H1 (cell line): Measurements from ENCODE around the gene KCNK15. TPM values are rescaled to one million over a fixed set of nuclear protein-coding genes. Genes with fewer than 3 reads are reported as not detected.

Experiments
- CTCF ChIA-PET: fragments of 300-600 bp; sonication (Branson Sonifier 250); formaldehyde crosslinking; loops from one replicate; lab custom pipeline; 2021; ENCODE audit not compliant: partially characterized antibody; lab: Charles Lee
- POLR2A ChIA-PET: fragments of 300-600 bp; sonication (Branson Sonifier 250); formaldehyde crosslinking; loops from one replicate; lab custom pipeline; 2021; ENCODE audit warnings: inconsistent platforms; ENCODE audit not compliant: partially characterized antibody; lab: Charles Lee
- DNase-seq, 2 experiments: peaks; one replicate each; pipeline versions ENCODE4 v3.0.0 to v3.0.0-alpha.2; 2010 to 2022; ENCODE audit warnings: low spot score in 2 of 2, low read depth in 1 of 2, mixed read lengths in 1 of 2
- FAIRE-seq: peaks from 2 replicates; lab custom pipeline; 2011; peaks lifted over from hg19 to GRCh38; lab: Jason Lieb, UNC
- H2AFZ ChIP-seq: 2 replicates; pipeline ENCODE4 v1.8.1; 2012; ENCODE audit warnings: low read length, inconsistent platforms
- H2AK5ac ChIP-seq: 2 replicates; pipeline ENCODE4 v1.6.1; 2013; ENCODE audit warnings: low read depth, low read length
- H2BK120ac ChIP-seq: replicated peaks from 2 replicates; pipeline ENCODE3; 2013; ENCODE audit warnings: low read depth, low read length, inconsistent platforms
- H2BK12ac ChIP-seq: 2 replicates; pipeline ENCODE4 v1.6.1; 2013; ENCODE audit warnings: low read depth, low read length
- H2BK15ac ChIP-seq: 2 replicates; pipeline ENCODE4 v1.6.1; 2013; ENCODE audit warnings: low read length
- H2BK20ac ChIP-seq: 2 replicates; pipeline ENCODE4 v1.6.1; 2013; ENCODE audit warnings: low read length
- H2BK5ac ChIP-seq: 2 replicates; pipeline ENCODE4 v1.6.1; 2013; ENCODE audit warnings: low read depth, low read length
- H3K14ac ChIP-seq: 2 replicates; pipeline ENCODE4 v1.6.1; 2013; ENCODE audit warnings: inconsistent platforms; ENCODE audit not compliant: insufficient read length
- H3K18ac ChIP-seq: 2 replicates; pipeline ENCODE4 v1.6.1; 2013; ENCODE audit warnings: low read length; ENCODE audit errors: extremely low read depth
- H3K23ac ChIP-seq: 2 replicates; pipeline ENCODE4 v1.6.1; 2013; ENCODE audit warnings: inconsistent platforms; ENCODE audit not compliant: insufficient read length
- H3K23me2 ChIP-seq: 2 replicates; pipeline ENCODE4 v1.6.1; 2013; ENCODE audit warnings: low read depth, low read length
- H3K27ac ChIP-seq: 2 replicates; pipeline ENCODE4 v1.6.1; 2011; ENCODE audit warnings: low read depth, low read length, inconsistent platforms
- H3K27me3 ChIP-seq, 4 experiments: replicated peaks in 1 of 4; 1 replicate in 1 of 4; 2 replicates in 3 of 4; pipeline versions ENCODE4 v1.6.1 to v1.8.1; 2011 to 2013; ENCODE audit warnings: low read length in 3 of 4, mild to moderate bottlenecking in 3 of 4, inconsistent platforms in 2 of 4, mixed read lengths in 2 of 4, moderate library complexity in 1 of 4; ENCODE audit not compliant: control insufficient read depth in 3 of 4, insufficient read depth in 3 of 4; ENCODE audit errors: extremely low read depth in 1 of 4
- H3K36me3 ChIP-seq, 4 experiments: 2 replicates each; pipeline versions ENCODE4 v1.6.1 to v1.8.1; 2011 to 2013; ENCODE audit warnings: mild to moderate bottlenecking in 4 of 4, low read length in 3 of 4, moderate library complexity in 2 of 4, control low read depth in 1 of 4, inconsistent platforms in 1 of 4; ENCODE audit not compliant: insufficient read depth in 4 of 4, control insufficient read depth in 2 of 4
- H3K4ac ChIP-seq: replicated peaks from 2 replicates; pipeline ENCODE3; 2013; ENCODE audit warnings: low read length, low read depth, mixed read lengths, inconsistent platforms; ENCODE audit not compliant: insufficient read length
- H3K4me1 ChIP-seq, 4 experiments: replicated peaks in 1 of 4; 1 replicate in 1 of 4; 2 replicates in 3 of 4; pipeline versions ENCODE4 v1.6.1 to v1.8.1; 2011 to 2013; ENCODE audit warnings: low read length in 3 of 4, inconsistent platforms in 2 of 4, mixed read lengths in 1 of 4; ENCODE audit not compliant: insufficient read depth in 4 of 4, control insufficient read depth in 3 of 4
- H3K4me2 ChIP-seq, 2 experiments: 2 replicates each; pipeline versions ENCODE4 v1.6.1 to v1.8.1; 2011 to 2013; ENCODE audit warnings: low read depth in 2 of 2, low read length in 2 of 2, control low read depth in 1 of 2, inconsistent platforms in 1 of 2, mild to moderate bottlenecking in 1 of 2; ENCODE audit not compliant: insufficient read depth in 1 of 2
- H3K4me3 ChIP-seq, 4 experiments: fragments of 200-600, 300-600 bp in 1 of 4; sonication (generic), shearing (Covaris generic), sonication (Bioruptor Twin) in 1 of 4; 2 replicates each; pipeline versions ENCODE4 v1.5.1 to v1.8.1; 2011 to 2016; ENCODE audit warnings: low read length in 4 of 4, low read depth in 3 of 4, control low read depth in 2 of 4, inconsistent platforms in 2 of 4, mild to moderate bottlenecking in 2 of 4, mixed read lengths in 1 of 4, moderate library complexity in 1 of 4; ENCODE audit not compliant: insufficient read depth in 2 of 4; ENCODE audit errors: extremely low read depth in 1 of 4
- H3K56ac ChIP-seq: replicated peaks from 2 replicates; pipeline ENCODE3; 2013; ENCODE audit warnings: low read depth, mild to moderate bottlenecking, mixed read lengths, low read length, inconsistent platforms; ENCODE audit not compliant: insufficient read length
- H3K79me1 ChIP-seq: 2 replicates; pipeline ENCODE4 v1.6.1; 2013; ENCODE audit warnings: low read depth, low read length, control low read depth
- H3K79me2 ChIP-seq, 2 experiments: 2 replicates each; pipeline versions ENCODE4 v1.6.1 to v1.8.1; 2012 to 2013; ENCODE audit warnings: low read length in 2 of 2, mild to moderate bottlenecking in 2 of 2, inconsistent platforms in 1 of 2; ENCODE audit not compliant: insufficient read depth in 2 of 2, control insufficient read depth in 1 of 2
- H3K9ac ChIP-seq, 4 experiments: replicated peaks in 1 of 4; 1 replicate in 1 of 4; 2 replicates in 3 of 4; pipeline versions ENCODE4 v1.6.1 to v1.8.1; 2011 to 2013; ENCODE audit warnings: low read depth in 3 of 4, low read length in 3 of 4, control low read depth in 2 of 4, mild to moderate bottlenecking in 2 of 4, moderate library complexity in 2 of 4, inconsistent platforms in 1 of 4; ENCODE audit errors: extremely low read depth in 1 of 4
- H3K9me3 ChIP-seq, 2 experiments: 2 replicates each; pipeline versions ENCODE4 v1.6.1 to v1.8.1; 2012 to 2013; ENCODE audit warnings: mild to moderate bottlenecking in 2 of 2, moderate library complexity in 2 of 2, control low read depth in 1 of 2, inconsistent platforms in 1 of 2, low read depth in 1 of 2, low read length in 1 of 2, mixed read lengths in 1 of 2; ENCODE audit not compliant: insufficient read depth in 2 of 2
- H4K20me1 ChIP-seq, 2 experiments: replicated peaks in 1 of 2; 2 replicates each; pipeline versions ENCODE3 to v1.8.1; 2011 to 2013; ENCODE audit warnings: inconsistent platforms in 2 of 2, low read length in 2 of 2, mild to moderate bottlenecking in 1 of 2; ENCODE audit not compliant: insufficient read depth in 2 of 2, control insufficient read depth in 1 of 2
- H4K5ac ChIP-seq: 2 replicates; pipeline ENCODE4 v1.6.1; 2013; ENCODE audit warnings: low read length, low read depth, mixed read lengths, inconsistent platforms; ENCODE audit not compliant: insufficient read length
- H4K8ac ChIP-seq: 2 replicates; pipeline ENCODE4 v1.8.0; 2013; ENCODE audit warnings: mild to moderate bottlenecking, moderate library complexity, low read length, inconsistent platforms; ENCODE audit not compliant: insufficient read depth; ENCODE audit errors: extremely low read depth
- H4K91ac ChIP-seq: replicated peaks from 2 replicates; pipeline ENCODE3; 2013; ENCODE audit warnings: low read length, mixed read lengths, inconsistent platforms; ENCODE audit not compliant: insufficient read length
- BRCA1 ChIP-seq: IDR thresholded peaks from 2 replicates; pipeline ENCODE4 v1.6.1; 2012; ENCODE audit warnings: low read depth, low read length, improper control_type of control experiment
- JUND ChIP-seq: IDR thresholded peaks from 2 replicates; pipeline ENCODE4 v1.6.1; 2011; ENCODE audit warnings: mild to moderate bottlenecking, improper control_type of control experiment, low read length
- KDM1A ChIP-seq: fragments of 200-600, 300-600 bp; sonication (generic); IDR thresholded peaks from 2 replicates; pipeline ENCODE4 v1.7.1; 2016; ENCODE audit warnings: mild to moderate bottlenecking, low read length, borderline replicate concordance
- WGBS, 2 experiments: shearing (Covaris generic) in 1 of 2; methylation state at CpG; one replicate each; pipeline versions ENCODE4 v1.1.6 to v1.1.7; 2013 to 2015; ENCODE audit warnings: low lambda C conversion rate in 2 of 2, mixed read lengths in 2 of 2, inconsistent platforms in 1 of 2, low coverage in 1 of 2, missing lambda C conversion rate in 1 of 2; ENCODE audit not compliant: insufficient replicate concordance in 2 of 2, insufficient coverage in 1 of 2, insufficient read length in 1 of 2; ENCODE audit errors: extremely low coverage in 1 of 2, missing lambda C conversion rate in 1 of 2; 5-methylcytosine and 5-hydroxymethylcytosine counted together
- polyA plus RNA-seq, 7 experiments: library from polyadenylated mRNA; depleted of rRNA in 3 of 7; stranded (reverse) in 5 of 7; unstranded in 2 of 7; fragments of >200 nt in 5 of 7; fragments of 200-250 nt in 2 of 7; gene quantifications; 1 replicate in 5 of 7; 2 replicates in 1 of 7; 4 replicates in 1 of 7; pipeline versions ENCODE4 v1.2.1 to v1.2.3, GENCODE V29; 2011 to 2013; ENCODE audit warnings: missing spikeins in 2 of 7, mixed read lengths in 2 of 7
- total RNA-seq: library from RNA; stranded (reverse); fragmentation: NEBNext Ultra II Directional; extraction: Animal tissue kit (Norgen Biotek cat#: 25700); gene quantifications from 2 replicates; pipeline ENCODE4 v1.2.1, GENCODE V29; 2021

KCNK15 gene
- total and polyA plus RNA-seq, 2 of the 8 experiments (the other 6 are each of a cell fraction or from before 2014, with no cell fraction given): 0.24 to 0.33 TPM

DNA sequence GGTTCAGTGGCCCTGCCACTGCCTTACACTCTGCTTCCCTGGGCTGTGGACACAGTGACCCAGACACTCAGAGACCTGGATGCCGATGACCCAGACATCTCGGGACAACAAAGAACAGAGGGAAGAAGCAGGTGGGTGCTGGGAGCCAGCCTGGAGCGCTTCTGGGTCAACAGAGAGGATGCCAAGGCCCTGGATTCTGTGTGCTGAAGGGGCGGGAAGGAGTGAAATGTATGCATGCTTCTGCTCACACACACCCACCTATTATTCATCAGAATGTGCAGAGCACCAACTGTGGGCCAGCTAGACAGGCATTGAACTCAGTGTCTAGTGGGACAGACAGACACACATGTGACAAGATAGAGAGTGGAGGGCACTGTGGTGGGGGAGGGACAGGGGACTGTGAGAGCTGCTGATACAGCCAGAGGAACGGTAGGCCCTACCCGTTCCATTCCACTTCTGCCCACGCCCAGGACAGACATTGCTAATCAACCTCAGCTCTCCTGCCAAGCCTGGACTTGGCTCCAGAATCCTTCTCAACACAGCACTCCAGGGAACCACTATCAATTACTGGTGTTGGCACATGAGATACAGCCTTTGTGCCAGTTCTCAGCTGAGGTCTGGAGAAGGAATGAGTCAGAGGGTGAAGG is 20.2 kb downstream of the KCNK15 start:
- Histone ChIP-seq H2BK12ac (peak overlapping the region; percentile 43; the same call in 1 of the 2 replicates), H4K8ac (no peak overlapping the region; the same call in none of the 2 replicates), H3K4me1 (peaks cover 0 to 5% (median 0%) of the 10 kb centered on the region in 4 experiments; a peak in 3 of 7 replicates), H3K4ac (no peak overlapping the region), H2BK15ac (no peak overlapping the region), H2AFZ (no peak overlapping the region), H3K4me2 (no peak overlapping the region), H3K79me2 (no peaks in the 10 kb centered on the region), H3K9me3 (no peaks in the 10 kb centered on the region), H3K4me3 (no peak overlapping the region), H3K56ac (no peak overlapping the region), H4K91ac (no peak overlapping the region), H4K20me1 (peaks cover 0 to 6% of the 10 kb centered on the region in 2 experiments), H3K23ac (no peak overlapping the region), H3K36me3 (no peaks in the 10 kb centered on the region; a peak in 1 of 8 replicates), H3K14ac (no peak overlapping the region), H3K27ac (no peak overlapping the region), H2AK5ac (no peak overlapping the region), H2BK120ac (no peak overlapping the region), H2BK20ac (no peak overlapping the region), H3K18ac (no peak overlapping the region), H3K9ac (no peak overlapping the region), H3K27me3 (no peaks in the 10 kb centered on the region), H2BK5ac (no peak overlapping the region), H3K23me2 (peaks cover 5% of the 10 kb centered on the region; the same call in 1 of the 2 replicates), H4K5ac (no peak overlapping the region), H3K79me1 (no peaks in the 10 kb centered on the region)
- ChIA-PET POLR2A (interaction anchor here (1.0 to 1.4 kb wide), 4 partner anchors 10 to 20 kb away, joined by 3 to 4 read pairs (median 3); no protein-coding TSS in a partner anchor), CTCF (interaction anchor here (1.5 to 17.1 kb wide), 6 partner anchors 9 to 97 kb away, joined by 3 to 256 read pairs (median 8); partner anchors contain the start of gene KCNK15)
- no peak for FAIRE-seq
- no peak for DNase-seq
- no peak for TF ChIP-seq JUND
- no peak for TF ChIP-seq BRCA1
- no peak for TF ChIP-seq KDM1A
- WGBS, 2 experiments: 82% methylated on average over 7 of the region's 7 CpGs; no CpG with 5 or more reads in 1 of the 2 experiments
